ENCODE results near the gene CABLES2. TPM values are rescaled to one million over a fixed set of nuclear protein-coding genes. Genes with fewer than 3 reads are reported as not detected.

The CABLES2 gene
- total and polyA plus RNA-seq, 2 of the 4 experiments (the other 2 are of a cell fraction): 1.4 to 5.1 TPM

- 100% methylated on average over 2 of the region's 9 CpGs; no CpG with 5 or more reads in 1 of the 2 experiments for WGBS, 2 experiments (ENCODE audit: extremely low coverage in 2 of 2, insufficient read length in 1 of 2)
- ATAC-seq (ENCODE audit: low read depth) (no peak), DNase-seq (no peak)
- H3K4me1 ChIP-seq (ENCODE audit: control insufficient read depth, insufficient read depth, low read length): peaks cover 6% of the 10 kb centered on the region; the same call in 1 of the 2 replicates
- no peak overlapping the region for H2BK15ac ChIP-seq (ENCODE audit: low read depth, low read length)
- H3K14ac ChIP-seq (replicated peaks; ENCODE audit: low read depth, low read length): no peak overlapping the region
- no peak overlapping the region for H3K4me2 ChIP-seq (ENCODE audit: low read depth, low read length)
- H3K18ac ChIP-seq (ENCODE audit: low read depth, low read length): no peak overlapping the region
- H3K36me3 ChIP-seq (ENCODE audit: control insufficient read depth, insufficient read depth, low read length): peaks cover 1% of the 10 kb centered on the region; the same call in 1 of the 2 replicates
- no peak overlapping the region for H4K8ac ChIP-seq (ENCODE audit: low read depth in 2 of 2, low read length in 2 of 2)
- no peaks in the 10 kb centered on the region for H3K9me3 ChIP-seq (ENCODE audit: control insufficient read depth, insufficient read depth, low read length)
- no peak overlapping the region for H4K5ac ChIP-seq (ENCODE audit: low read depth, low read length)
- H3K4me3 ChIP-seq (ENCODE audit: insufficient read depth, low read depth, low read length): no peak overlapping the region
- in situ Hi-C loops (cut with MboI; ENCODE audit: low sequenced_read_pairs): no loop called here
- H3K27ac ChIP-seq (ENCODE audit: insufficient read depth, low read length): no peak overlapping the region
- no peak overlapping the region for H3K56ac ChIP-seq (ENCODE audit: extremely low read depth, insufficient read depth, low read length)
- dilution Hi-C loops (cut with HindIII; ENCODE audit: low sequenced_read_pairs, unreplicated experiment): no loop called here
- peaks cover 8% of the 10 kb centered on the region; the same call in 1 of the 2 replicates for H4K20me1 ChIP-seq (ENCODE audit: insufficient read depth, low read length)
- H2AK5ac ChIP-seq (ENCODE audit: low read depth, low read length): no peak overlapping the region
- H2BK120ac ChIP-seq (ENCODE audit: low read depth, low read length): no peak overlapping the region
- peaks cover 3% of the 10 kb centered on the region; the same call in 1 of the 2 replicates for H3K27me3 ChIP-seq (ENCODE audit: control insufficient read depth, insufficient read depth, low read length)
- no peaks in the 10 kb centered on the region for H3K9me1 ChIP-seq (ENCODE audit: insufficient read depth, low read length)
- no peak overlapping the region for H3K9ac ChIP-seq (ENCODE audit: low read depth, low read length)
- CTCF ChIA-PET: no interaction called here
- no peak overlapping the region for H4K91ac ChIP-seq (ENCODE audit: insufficient read depth, low read depth, low read length)
- no peak overlapping the region for H3K4ac ChIP-seq (ENCODE audit: low read depth, low read length)
- POLR2A ChIA-PET (ENCODE audit: unreplicated experiment): no interaction called here
- peaks cover 10 to 17% of the 10 kb centered on the region in 2 experiments; a peak in 2 of 4 replicates for H3K79me1 ChIP-seq (ENCODE audit: low read depth in 1 of 2, low read length in 2 of 2)
- TF ChIP-seq CHD1 (IDR thresholded peaks at IDR 0.05; ENCODE audit: low read depth, low read length) (no peak), RCOR1 (IDR thresholded peaks at IDR 0.05; ENCODE audit: insufficient replicate concordance, low read length) (no peak), MAFK (IDR thresholded peaks at IDR 0.05; ENCODE audit: low read depth, low read length) (no peak), BHLHE40 (IDR thresholded peaks at IDR 0.05; ENCODE audit: low read depth, low read length) (no peak), MXI1 (IDR thresholded peaks at IDR 0.05; ENCODE audit: borderline replicate concordance, low read depth, low read length) (no peak), ELK1 (IDR thresholded peaks at IDR 0.05; ENCODE audit: borderline replicate concordance, low read depth, low read length) (no peak), MAZ (IDR thresholded peaks at IDR 0.05; ENCODE audit: borderline replicate concordance, low read depth, low read length) (no peak), RAD21 (IDR thresholded peaks at IDR 0.05; ENCODE audit: low read length) (no peak), POLR2A (IDR thresholded peaks at IDR 0.05; ENCODE audit: low read depth, low read length) (no peak), CEBPB (IDR thresholded peaks at IDR 0.05; ENCODE audit: low read depth, low read length) (no peak), FOS (IDR thresholded peaks at IDR 0.05; ENCODE audit: low read depth, low read length) (no peak), SMC3 (IDR thresholded peaks at IDR 0.05; ENCODE audit: low read depth, low read length) (no peak), USF2 (IDR thresholded peaks at IDR 0.05; ENCODE audit: low read depth, low read length) (no peak)
- H2AK9ac ChIP-seq (replicated peaks; ENCODE audit: low read depth, low read length, poor library complexity): no peak overlapping the region
- H2AFZ ChIP-seq (replicated peaks; ENCODE audit: low read length, poor library complexity): peak overlapping the region; percentile 49
- no TSS peak for BruUV-seq (replicated peaks)
- H2BK20ac ChIP-seq (ENCODE audit: low read depth, low read length): no peak overlapping the region
- no peak overlapping the region for H3K23ac ChIP-seq (ENCODE audit: low read depth, low read length)
- intact Hi-C loops (cut with micrococcal nuclease): no loop called here
- no peak overlapping the region for H2BK5ac ChIP-seq (ENCODE audit: low read depth, low read length, poor library complexity, severe bottlenecking)
These were observed 2.9 kb downstream of the CABLES2 start for GRCh38 chr20:62404112-62404665.

All from IMR-90 (cell line).